Activated gamma-delta T cell treated with anti-CD3 and anti-CD28 coated beads, Interleukin-2, amount 50 U/mL, for 16 hours (primary cell): ENCODE measurements around the gene PODNL1.

Experiments used
- DNase-seq: peaks from one replicate; pipeline ENCODE4 v3.0.0-alpha.2; 2020; ENCODE audit warnings: low read depth

The PODNL1 gene

GRCh38 chr19:13957051-13957450 is 18.8 kb upstream of the PODNL1 start:
- no peak for DNase-seq

- no peak for DNase-seq
Observed at GRCh38 chr19:13956365-13956744, 18.1 kb upstream of the PODNL1 start.

GRCh38 chr19:13955662-13956364 is 17.6 kb upstream of the PODNL1 start:
- DNase-seq: no peak

- DNase-seq: no peak
Observed at GRCh38 chr19:13954185-13954584, 16.0 kb upstream of the PODNL1 start.

- DNase-seq: no peak
Observed at GRCh38 chr19:13952931-13953531, 14.8 kb upstream of the PODNL1 start.

GRCh38 chr19:13952154-13952930 is 14.1 kb upstream of the PODNL1 start, which contains the start of gene DCAF15:
TSS of gene DCAF15 (plus strand) at chr19:13952509. CDS start at chr19:13952513, 4 bp downstream.
- DNase-seq: peak; percentile 99

DNA sequence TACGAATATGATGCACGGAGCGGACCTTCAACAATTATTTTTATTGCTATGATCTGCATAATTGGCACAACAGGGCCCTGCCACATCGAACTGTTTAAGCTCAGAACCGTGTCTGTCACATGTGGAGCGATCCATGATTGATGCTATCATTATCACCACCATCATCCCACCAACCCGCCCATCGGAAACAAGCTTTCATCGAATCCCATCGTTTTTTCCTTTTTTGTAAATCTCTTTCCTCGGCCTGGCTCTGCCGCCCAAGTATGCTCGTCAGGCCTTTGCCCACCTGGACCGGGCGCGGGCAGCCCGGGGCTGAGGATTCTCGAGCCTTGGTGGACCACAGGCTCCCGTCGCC is 13.6 kb upstream of the PODNL1 start:
- DNase-seq: no peak

DNA sequence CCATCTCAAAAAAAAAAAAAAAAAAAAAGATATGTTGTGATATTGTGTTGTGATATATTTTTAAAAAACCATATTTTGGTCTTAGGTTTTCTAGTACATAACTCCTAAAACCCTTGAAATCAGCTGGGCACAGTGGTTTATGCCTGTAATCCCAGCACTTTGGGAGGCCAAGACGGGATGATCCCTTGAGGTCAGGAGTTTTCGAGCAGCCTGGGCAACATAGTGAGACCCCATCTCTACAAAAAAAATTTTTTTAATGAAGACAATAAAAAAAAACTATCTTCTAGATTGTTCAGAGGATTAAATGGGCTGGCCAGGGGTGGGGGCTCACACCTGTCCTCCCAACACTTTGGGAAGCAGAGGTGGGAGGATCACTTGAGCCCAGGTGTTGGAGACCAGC is 12.8 kb upstream of the PODNL1 start:
- DNase-seq: no peak

DNA sequence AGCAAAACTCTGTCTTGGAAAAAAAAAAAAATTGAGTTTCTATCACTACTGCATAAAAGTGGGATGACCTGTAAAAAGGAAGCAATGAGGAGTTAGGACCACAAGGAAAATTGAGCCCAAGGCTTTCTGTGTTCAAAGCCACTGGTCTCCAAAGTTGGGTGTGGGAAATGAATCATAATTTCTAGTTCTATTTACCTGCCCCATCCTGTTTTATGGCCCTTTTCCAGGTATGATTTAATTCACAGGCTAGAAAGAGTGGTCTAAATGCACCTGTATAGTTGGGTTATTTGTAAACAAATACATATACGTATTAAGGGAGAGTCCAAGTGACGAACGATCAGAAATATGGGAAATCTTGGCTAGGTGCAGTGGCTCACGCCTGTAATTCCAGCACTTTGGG is 8.2 kb upstream of the PODNL1 start:
- no peak for DNase-seq

- DNase-seq: no peak
Observed at GRCh38 chr19:13942023-13942684, 3.9 kb upstream of the PODNL1 start.

- no peak for DNase-seq
Observed at GRCh38 chr19:13937479-13938300, 527 bp downstream of the PODNL1 start.

DNA sequence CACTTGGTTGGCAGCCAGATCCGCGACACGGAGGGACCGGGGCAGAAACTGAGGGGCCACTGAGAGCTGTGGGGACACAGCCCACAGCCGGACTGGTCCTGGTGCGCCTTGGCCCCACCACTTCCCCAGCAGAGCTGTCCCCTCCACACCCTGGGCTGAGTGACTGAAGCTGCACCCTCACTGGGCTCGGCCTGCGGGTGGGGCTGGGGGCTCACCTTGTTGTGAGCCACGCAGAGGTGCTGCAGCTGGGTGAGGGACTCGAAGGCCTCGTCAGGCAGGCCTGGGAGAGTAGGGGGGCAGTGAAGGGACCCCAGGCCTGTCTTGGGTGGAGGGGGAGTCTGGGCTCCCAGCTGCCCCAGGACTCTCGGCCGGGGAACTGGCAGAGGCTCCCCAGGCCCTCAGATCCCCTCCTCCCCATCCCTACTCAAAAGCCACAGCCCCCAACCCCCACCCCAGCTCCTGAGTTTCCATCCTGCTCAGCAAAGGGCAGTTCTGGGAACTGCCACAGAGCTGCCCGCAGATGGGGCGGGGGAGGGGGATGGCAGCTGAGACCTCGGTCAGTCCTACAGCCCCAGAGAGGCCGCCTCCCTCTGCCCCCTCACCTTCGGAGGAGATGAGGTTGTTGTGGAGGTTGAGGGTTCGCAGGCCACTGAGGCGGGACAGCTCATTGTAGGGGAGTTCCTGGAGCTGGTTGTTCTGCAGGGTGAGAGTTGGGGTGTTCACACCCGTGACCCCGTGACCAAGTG is 2.3 kb downstream of the PODNL1 start:
- DNase-seq: no peak

DNA sequence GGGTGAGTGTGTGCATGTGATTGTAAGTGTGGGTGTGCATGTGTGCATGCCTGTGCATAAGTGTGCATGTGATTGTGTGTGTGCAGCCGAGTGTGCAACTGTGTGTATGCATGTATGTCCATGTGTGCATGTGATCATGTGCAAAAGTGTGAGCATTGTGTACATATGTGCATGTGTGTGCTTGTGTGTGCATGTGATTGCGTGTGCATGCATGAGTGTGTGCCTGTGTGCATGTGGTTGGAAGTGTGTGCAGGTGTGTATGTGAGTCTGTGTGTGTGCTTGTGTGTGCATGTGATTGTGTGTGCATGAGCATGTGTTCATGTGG is 3.5 kb downstream of the PODNL1 start:
- no peak for DNase-seq

- no peak for DNase-seq
Observed at GRCh38 chr19:13932911-13933393, 5.3 kb downstream of the PODNL1 start.

- DNase-seq: no peak
Observed at GRCh38 chr19:13932149-13932637, 6.0 kb downstream of the PODNL1 start.

GRCh38 chr19:13931391-13932148 is 6.6 kb downstream of the PODNL1 start:
- no peak for DNase-seq

- no peak for DNase-seq
Observed at GRCh38 chr19:13930402-13930801, 7.8 kb downstream of the PODNL1 start.

- DNase-seq: no peak
Observed at GRCh38 chr19:13929956-13930355, 8.3 kb downstream of the PODNL1 start.

DNA sequence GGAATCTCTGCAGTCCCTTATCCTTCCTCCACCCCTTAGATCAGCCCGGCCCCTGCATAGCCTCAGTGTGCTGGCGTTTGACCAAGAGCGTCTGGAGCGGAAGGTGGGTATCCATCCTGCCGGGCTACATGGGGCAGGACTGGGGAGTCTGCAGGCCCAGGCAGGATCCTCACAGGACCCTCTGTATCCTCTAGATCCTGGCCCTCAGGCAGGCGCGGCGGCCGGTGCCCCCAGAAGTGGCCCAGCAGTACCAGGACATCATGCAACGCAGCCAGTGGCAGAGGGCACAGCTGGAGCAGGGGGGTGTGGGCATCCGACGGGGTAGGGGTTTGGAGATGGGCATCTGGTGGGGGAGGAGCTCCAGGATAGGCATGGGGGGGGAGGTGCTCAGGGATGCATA is 8.9 kb downstream of the PODNL1 start:
- no peak for DNase-seq

DNA sequence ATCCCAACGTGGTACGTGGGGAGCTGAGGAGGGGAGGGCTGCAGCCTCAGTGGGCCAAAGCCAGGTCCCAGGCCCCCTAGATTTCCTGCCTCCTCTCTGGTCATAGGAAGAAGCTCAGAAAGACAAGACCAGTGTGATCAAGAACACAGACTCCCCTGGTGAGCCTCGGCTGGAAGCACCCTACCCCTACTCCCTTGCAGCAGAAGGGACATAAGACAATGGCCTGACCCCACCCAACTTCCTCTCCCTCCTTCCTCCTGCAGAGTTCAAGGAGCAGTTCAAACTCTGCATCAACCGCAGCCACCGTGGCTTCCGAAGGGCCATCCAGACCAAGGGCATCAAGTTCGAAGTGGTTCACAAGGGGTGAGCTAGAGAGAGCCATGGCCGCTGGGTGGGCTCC is 11.5 kb downstream of the PODNL1 start:
- no peak for DNase-seq
